Osteoblast (primary cell): ENCODE measurements around the gene SLC26A1. TPM values are rescaled to one million over a fixed set of nuclear protein-coding genes. Genes with fewer than 3 reads are reported as not detected.

ENCODE experiments used
- DNase-seq: peaks from one replicate; pipeline ENCODE4 v3.0.0; 2011; ENCODE audit warnings: low spot score, mixed read lengths; ENCODE audit not compliant: insufficient read length; ENCODE audit errors: missing footprints
- H2AFZ ChIP-seq: 2 replicates; pipeline ENCODE4 v1.6.0; 2011; ENCODE audit warnings: mild to moderate bottlenecking, low read length
- H3K27ac ChIP-seq: 2 replicates; pipeline ENCODE4 v1.5.1; 2011; ENCODE audit warnings: mild to moderate bottlenecking, low read depth, low read length, moderate library complexity
- H3K27me3 ChIP-seq: 2 replicates; pipeline ENCODE4 v1.6.0; 2012; ENCODE audit warnings: mild to moderate bottlenecking, control low read depth, inconsistent platforms, low read length, moderate library complexity; ENCODE audit not compliant: insufficient read depth
- H3K36me3 ChIP-seq: 2 replicates; pipeline ENCODE4 v1.5.1; 2011; ENCODE audit warnings: mild to moderate bottlenecking, low read length, control low read depth, moderate library complexity; ENCODE audit not compliant: insufficient read depth
- H3K4me1 ChIP-seq: 2 replicates; pipeline ENCODE4 v1.5.1; 2011; ENCODE audit warnings: mild to moderate bottlenecking, low read length, control low read depth, moderate library complexity; ENCODE audit not compliant: insufficient read depth
- H3K4me2 ChIP-seq: 2 replicates; pipeline ENCODE4 v1.6.0; 2011; ENCODE audit warnings: mild to moderate bottlenecking, low read length; ENCODE audit not compliant: insufficient read depth
- H3K4me3 ChIP-seq: fragments of 200-600 bp; sonication (generic); 3 replicates; pipeline ENCODE4 v1.5.1; 2012; ENCODE audit warnings: mild to moderate bottlenecking, low read length, inconsistent platforms; ENCODE audit not compliant: insufficient read depth
- H3K79me2 ChIP-seq: 2 replicates; pipeline ENCODE4 v1.6.0; 2012; ENCODE audit warnings: mild to moderate bottlenecking, low read length, control low read depth, inconsistent platforms; ENCODE audit not compliant: insufficient read depth
- H3K9me3 ChIP-seq: 2 replicates; pipeline ENCODE4 v1.5.1; 2011; ENCODE audit warnings: low read depth, low read length, control low read depth
- H4K20me1 ChIP-seq: 2 replicates; pipeline ENCODE4 v1.6.0; 2012; ENCODE audit warnings: mild to moderate bottlenecking, low read length, control low read depth; ENCODE audit not compliant: insufficient read depth
- total RNA-seq: library from RNA; depleted of rRNA; stranded (reverse); fragments of >200 nt; gene quantifications from 2 replicates; pipeline ENCODE4 v1.2.3, GENCODE V29; 2012
- TF ChIP-seq, protein P1 (sequence below): IDR thresholded peaks from 2 replicates; pipeline ENCODE4 v1.5.1; 2011; ENCODE audit warnings: mild to moderate bottlenecking, low read depth, low read length, moderate library complexity; ENCODE audit errors: extremely low read depth

The SLC26A1 gene
- total RNA-seq, 1 donor = 0.36 TPM

DNA sequence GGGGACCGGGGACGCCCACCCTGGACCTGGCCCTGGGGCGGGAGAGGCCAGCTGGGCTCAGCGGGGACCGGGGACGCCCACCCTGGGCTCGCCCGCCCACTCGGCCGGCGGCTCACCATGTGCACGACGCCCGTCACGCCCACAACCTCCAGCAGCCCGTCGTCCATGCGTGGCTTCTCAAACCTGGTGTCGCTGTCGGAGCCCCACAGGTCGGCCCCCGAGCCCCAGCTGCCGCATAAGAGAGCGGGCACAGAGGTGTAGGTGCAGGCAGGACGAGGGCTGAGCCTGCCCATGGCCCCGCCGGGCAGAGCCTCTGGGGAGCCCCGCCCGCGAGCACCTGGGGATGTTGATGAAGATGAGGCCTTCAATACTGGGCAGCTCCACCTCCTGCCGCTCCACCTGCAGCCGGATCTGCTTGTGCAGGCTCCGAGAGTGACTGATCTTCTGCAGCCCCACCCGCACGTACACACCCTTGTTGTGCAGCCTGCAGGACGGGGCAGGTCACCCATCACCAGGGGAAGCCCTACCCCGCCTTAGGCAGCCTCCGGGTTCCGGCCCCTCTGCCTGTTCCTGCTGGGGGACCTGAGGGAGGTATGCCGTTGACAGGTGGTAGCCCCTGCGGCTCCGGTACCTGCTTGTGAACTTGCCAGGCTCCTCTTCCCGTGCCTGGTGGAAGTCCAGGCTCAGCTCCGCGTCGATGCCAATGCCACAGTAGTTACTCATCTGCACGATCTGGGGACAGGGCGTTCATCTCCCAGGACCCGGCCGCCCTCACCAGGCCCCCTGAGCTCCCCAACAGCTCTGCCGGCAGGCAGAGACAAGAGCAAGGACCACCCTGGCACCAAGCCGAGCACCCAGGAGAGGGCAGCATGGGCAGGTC is 31.6 kb downstream of the SLC26A1 start:
- Histone ChIP-seq H3K9me3 (no peaks in the 10 kb centered on the region), H3K27ac (no peak overlapping the region), H3K4me1 (no peaks in the 10 kb centered on the region), H3K79me2 (no peaks in the 10 kb centered on the region), H3K27me3 (no peaks in the 10 kb centered on the region), H3K4me2 (no peak overlapping the region), H3K4me3 (no peak overlapping the region), H3K36me3 (peaks cover 18% of the 10 kb centered on the region), H4K20me1 (no peaks in the 10 kb centered on the region), H2AFZ (no peak overlapping the region)
- TF ChIP-seq, protein P1, sequence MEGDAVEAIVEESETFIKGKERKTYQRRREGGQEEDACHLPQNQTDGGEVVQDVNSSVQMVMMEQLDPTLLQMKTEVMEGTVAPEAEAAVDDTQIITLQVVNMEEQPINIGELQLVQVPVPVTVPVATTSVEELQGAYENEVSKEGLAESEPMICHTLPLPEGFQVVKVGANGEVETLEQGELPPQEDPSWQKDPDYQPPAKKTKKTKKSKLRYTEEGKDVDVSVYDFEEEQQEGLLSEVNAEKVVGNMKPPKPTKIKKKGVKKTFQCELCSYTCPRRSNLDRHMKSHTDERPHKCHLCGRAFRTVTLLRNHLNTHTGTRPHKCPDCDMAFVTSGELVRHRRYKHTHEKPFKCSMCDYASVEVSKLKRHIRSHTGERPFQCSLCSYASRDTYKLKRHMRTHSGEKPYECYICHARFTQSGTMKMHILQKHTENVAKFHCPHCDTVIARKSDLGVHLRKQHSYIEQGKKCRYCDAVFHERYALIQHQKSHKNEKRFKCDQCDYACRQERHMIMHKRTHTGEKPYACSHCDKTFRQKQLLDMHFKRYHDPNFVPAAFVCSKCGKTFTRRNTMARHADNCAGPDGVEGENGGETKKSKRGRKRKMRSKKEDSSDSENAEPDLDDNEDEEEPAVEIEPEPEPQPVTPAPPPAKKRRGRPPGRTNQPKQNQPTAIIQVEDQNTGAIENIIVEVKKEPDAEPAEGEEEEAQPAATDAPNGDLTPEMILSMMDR = no peak
- peak; percentile 80 for DNase-seq

- Histone ChIP-seq H3K9me3 (no peaks in the 10 kb centered on the region), H3K4me2 (no peak overlapping the region), H4K20me1 (no peaks in the 10 kb centered on the region), H3K27me3 (no peaks in the 10 kb centered on the region), H3K79me2 (no peaks in the 10 kb centered on the region), H2AFZ (no peak overlapping the region), H3K36me3 (peaks cover 17% of the 10 kb centered on the region), H3K4me1 (no peaks in the 10 kb centered on the region), H3K27ac (no peak overlapping the region), H3K4me3 (no peak overlapping the region)
- DNase-seq = peak; percentile 78
- TF ChIP-seq, protein P1 = no peak
These were observed 32.4 kb downstream of the SLC26A1 start for GRCh38 chr4:960636-961350.

GRCh38 chr4:960140-960635 is 33.0 kb downstream of the SLC26A1 start:
- H3K4me3 ChIP-seq = no peak overlapping the region
- TF ChIP-seq, protein P1 = no peak
- H3K9me3 ChIP-seq = no peaks in the 10 kb centered on the region
- H3K4me1 ChIP-seq = no peaks in the 10 kb centered on the region
- H3K27ac ChIP-seq = no peak overlapping the region
- no peaks in the 10 kb centered on the region for H4K20me1 ChIP-seq
- peaks cover 12% of the 10 kb centered on the region for H3K36me3 ChIP-seq
- H3K79me2 ChIP-seq = no peaks in the 10 kb centered on the region
- no peak overlapping the region for H3K4me2 ChIP-seq
- peak; percentile 81 for DNase-seq
- no peaks in the 10 kb centered on the region for H3K27me3 ChIP-seq
- no peak overlapping the region for H2AFZ ChIP-seq
